GM21825 (cell line): ENCODE data around the gene SEMA3C.

ENCODE experiments used
- ATAC-seq: cut with Tn5 transposase; IDR thresholded peaks from one replicate; pipeline ENCODE4 v1.9.1; 2021; ENCODE audit warnings: mild to moderate bottlenecking, moderate library complexity; ENCODE audit not compliant: unreplicated experiment

The SEMA3C gene

DNA sequence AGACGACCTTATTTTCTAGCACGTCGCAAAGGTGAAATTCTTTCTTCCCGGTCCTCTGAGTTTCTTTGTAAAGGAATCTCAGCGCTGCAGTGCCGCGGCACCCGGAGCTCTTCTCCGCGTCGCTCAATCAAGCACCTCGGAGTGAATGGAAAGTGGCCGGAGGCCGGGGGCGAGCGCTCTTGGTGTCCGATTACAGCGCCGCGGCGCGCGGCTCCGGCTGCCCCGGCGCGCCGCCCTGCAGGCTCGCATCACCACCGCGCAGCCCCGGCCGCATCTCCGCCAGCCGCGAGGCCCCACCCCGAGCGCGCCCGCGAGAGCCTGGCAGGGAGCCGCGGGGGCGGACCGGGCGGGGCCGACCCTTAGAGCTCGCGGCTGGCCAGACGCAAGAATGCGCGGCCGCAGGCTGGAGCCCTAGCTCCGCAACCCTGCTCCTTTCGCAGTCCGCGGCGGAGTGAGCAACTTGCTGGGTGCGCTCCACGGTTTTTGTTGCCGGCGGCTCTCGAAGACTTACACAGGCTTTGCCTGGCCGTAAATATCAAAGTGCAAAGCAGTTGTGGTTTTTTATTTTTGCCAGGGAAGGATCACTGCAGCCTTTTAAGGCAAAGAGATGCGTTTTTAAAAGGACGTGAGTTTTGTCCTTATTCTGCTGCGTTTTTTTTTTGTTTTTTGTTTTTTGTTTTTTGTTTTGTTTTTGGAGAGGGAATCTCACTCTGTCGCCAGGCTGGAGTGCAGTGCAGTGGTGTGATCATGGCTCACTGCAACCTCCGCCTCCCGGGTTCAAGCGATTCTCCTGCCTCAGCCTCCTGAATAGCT lies at the start of gene SEMA3C:
SEMA3C (minus strand) TSS at position 143 of the 813 bp plus-strand sequence. CDS start 2,270 bp downstream, outside the sequence.
- peak; percentile 67 for ATAC-seq

DNA sequence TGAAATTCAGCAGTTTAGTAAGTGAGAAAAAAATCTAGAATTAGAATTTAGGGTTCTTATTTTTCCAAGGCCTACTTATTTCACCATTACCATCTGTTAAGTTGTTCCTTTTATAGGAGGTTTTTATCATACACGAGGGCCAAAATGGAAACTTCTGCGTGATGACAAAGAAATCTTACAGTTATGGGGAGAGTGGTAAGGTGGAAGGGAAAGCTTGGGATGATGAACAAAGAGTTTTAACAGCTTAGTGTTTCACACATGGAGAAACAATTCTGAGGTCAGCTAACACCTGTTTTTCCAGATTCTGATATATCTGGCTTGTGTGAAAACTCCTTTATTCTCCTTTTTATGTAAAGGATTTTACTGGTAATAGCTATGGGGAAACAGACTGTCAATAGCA lies 49.8 kb upstream of the SEMA3C start:
- no peak for ATAC-seq

DNA sequence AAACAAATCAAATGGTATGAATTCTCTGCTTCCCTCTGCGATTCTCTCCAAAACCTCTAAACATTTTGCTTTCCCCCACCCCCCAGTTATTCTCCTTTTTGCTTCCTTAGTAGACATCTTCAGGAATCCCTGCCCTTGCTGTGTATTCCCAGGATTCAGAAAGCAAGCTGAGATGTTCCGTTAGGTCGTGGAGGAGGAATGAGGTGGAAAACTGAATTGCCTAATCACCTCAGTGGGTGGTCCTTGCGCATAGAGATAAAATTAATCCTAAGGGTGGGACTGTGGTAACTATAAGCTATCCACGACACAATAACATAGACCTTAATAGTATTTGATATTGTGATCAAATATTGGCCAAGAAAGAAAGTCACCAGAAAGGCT lies 49.1 kb upstream of the SEMA3C start:
- no peak for ATAC-seq

DNA sequence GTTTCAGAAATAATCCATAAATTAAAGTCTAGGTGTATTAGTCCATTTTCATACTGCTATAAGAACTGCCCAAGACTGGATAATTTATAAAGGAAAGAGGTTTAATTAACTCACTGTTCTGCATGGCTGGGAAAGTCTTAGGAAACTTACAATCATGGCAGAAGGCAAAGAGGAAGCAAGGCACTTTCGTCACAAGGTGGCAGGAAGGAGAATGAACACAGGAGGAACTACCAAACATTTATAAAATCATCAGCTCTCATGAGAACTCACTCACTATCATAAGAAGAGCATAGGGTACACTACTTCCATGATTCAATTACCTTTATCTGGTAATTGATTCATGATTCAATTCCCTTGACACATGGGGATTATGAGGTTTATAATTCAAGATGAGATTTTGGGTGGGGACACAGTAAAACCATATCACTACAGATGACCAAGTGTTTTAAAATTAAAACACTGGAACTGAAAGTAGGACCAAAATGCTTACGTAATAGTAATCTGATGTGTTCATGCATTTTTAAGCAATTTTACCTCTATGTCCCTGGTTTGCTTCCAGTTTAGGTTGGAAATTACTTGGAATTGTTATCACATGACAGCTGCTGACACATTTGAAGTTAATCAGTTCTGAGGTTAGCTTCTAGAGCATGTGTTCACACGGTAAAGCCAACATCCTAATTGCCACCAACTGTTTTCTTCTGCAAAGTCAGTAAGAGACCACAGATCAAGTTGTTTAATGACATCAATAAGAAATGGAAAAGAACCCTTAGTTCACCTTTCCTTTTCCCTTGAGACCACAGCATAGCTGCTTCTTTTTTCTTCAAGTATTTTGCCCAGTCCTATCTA lies 48.4 kb upstream of the SEMA3C start:
- no peak for ATAC-seq

DNA sequence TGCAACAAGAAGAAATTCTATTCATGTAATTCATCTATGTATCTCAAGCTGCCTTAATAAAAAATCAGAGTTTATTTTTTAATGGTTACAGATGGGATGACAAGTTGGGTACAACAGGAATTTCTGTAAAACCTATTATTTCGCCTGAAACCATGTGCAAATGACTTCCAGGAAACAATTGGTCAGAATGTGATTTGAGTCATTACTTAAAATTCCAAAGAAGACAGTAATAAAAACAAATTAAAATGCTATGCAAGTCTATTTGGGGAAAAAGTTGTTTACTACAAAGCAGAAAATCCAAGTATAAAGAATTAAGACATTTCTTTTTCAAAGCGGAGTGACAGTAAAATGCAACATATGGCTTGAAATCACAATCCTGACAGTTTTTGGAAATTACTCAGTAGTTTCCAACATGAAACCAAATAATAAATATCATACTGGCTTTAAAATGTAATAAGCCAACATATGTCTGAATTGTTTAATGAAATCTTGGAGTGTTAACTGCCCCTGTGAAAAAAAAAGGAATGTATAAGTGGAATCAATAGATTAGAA lies 41.5 kb upstream of the SEMA3C start:
- ATAC-seq: no peak

DNA sequence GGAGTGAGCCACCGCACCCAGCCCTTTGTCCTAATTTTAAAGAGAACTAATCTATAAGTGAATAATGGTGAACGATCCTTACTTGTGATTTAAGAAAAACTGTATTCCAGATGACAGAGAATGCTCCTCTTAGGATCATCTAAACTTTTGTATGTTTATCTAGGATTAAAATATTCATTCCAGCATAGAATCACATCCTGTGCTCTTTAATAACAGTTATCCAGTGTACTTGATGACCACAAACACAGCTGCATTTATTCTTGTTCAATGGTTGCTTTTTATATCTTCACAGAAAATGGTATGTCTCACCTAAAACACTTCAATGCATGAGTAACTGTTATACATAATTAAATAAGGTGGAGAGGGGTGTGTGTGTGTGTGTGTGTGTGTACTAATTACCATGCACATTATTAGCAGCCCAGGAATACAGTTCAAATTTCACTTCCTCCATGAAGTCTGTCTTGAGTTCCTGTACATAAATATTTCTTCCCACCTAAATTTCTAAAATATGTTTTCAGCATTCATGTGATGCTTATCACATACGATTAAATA lies 38.5 kb upstream of the SEMA3C start:
- ATAC-seq: no peak

DNA sequence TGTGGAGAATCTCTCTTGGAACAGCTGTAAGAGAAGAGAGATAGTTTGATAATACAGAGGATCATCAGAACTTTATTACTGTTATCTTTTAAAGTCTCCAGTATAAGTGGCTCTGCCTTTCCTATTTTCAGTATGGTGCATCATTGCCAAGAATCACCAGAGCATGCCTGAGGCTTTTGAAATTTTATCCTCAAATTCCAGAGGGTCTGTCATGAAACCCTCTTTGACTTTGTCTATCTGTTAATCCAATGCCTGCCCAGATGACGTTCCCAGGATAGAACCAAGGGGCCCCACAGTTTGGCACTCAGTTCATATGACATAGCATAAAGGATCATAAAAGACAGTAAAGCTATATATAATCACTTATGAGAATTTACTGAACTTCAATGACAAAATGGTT lies 35.3 kb upstream of the SEMA3C start:
- ATAC-seq: no peak

DNA sequence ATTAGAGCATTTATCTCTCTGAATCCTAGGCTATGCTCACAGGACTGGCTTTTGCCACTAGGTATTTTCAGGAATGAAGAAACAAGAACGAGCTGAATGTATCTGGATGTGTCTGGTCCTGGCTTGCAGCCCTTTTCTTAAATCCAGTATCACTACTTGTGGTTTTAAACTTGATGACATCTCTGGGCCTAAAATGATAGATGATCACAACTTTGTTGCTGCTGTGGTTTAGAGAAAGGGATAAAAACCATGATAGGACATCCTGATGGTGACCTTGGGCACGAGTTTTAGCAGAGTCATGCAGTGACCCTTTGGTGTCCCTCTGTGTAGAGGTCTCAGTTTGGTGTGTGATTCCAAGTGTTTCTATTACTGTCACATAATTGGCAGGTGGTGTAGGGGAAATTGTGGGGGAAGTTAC lies 31.7 kb upstream of the SEMA3C start:
- ATAC-seq: no peak

DNA sequence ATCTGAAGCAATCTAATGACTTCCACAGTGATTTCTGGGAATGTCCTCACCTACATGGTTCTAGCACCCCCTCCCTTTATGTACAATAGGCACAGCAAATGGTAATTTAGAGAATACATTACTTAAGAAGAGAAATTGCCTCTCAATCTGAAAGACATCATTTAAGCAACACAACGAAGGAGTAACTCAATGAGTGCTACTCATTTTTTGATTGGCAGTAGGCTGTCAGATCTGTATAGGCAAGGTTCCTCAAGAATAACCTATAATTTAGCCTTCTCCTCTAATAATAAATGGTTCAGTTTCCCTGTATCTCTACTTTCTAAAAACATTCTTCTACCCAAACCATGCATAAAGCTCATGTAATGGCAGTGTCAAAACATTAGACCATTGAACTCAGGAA lies 30.6 kb upstream of the SEMA3C start:
- no peak for ATAC-seq

DNA sequence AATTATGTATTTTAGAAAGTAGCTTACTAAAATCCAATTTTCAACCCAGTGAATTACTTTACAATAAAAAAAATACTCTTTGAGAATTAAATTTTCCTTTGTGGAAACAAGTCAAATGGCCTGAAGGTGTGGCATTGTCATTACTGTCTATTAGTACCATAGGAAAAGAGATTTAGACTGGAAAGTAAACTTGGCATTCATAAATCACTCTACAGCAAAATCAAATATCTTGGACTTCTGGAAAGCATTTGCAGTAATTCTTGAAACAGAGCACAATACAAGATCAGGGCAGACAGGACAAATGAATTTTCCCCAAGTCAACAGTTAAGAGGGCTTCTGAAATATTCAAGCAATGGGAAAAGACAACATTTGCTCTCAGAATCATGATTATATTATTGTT lies 28.0 kb upstream of the SEMA3C start:
- ATAC-seq: no peak

DNA sequence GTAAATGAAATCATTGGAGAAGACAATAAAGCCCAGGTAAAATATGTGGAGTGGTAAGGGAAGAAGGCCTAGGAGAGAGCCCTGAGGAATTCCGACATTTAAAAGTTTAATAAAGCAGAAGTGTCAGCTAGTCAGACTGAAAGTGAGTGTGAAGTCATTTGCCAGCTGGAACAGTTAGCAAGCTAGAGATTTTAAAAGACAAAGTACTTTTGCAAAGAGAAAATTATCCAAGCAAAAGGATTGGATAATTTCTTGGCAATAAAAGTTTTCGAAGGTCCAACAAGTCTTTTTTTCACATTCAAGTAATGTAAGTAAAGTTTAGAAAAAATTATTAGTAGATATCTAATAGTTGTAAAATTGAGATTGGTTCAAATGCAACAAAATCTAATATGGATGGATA lies 27.1 kb upstream of the SEMA3C start:
- ATAC-seq: no peak

DNA sequence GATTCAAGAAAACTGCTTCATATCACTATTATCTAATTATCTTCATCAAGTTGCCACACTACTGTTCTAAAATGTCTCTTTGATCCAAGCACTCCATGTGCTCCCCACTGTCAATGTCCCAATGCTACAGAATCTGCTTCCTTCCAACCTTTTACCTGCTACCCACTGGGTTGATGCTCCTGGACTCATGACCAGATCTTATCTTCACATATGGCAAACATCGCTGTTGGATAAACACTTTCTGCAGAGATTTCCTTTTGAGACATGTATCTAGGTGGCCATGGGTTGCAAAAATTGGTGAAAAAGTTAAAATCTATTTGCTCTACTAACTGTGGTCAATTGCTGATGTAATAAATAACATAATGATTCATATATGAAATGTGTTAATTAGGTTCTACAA lies 24.5 kb upstream of the SEMA3C start:
- no peak for ATAC-seq

DNA sequence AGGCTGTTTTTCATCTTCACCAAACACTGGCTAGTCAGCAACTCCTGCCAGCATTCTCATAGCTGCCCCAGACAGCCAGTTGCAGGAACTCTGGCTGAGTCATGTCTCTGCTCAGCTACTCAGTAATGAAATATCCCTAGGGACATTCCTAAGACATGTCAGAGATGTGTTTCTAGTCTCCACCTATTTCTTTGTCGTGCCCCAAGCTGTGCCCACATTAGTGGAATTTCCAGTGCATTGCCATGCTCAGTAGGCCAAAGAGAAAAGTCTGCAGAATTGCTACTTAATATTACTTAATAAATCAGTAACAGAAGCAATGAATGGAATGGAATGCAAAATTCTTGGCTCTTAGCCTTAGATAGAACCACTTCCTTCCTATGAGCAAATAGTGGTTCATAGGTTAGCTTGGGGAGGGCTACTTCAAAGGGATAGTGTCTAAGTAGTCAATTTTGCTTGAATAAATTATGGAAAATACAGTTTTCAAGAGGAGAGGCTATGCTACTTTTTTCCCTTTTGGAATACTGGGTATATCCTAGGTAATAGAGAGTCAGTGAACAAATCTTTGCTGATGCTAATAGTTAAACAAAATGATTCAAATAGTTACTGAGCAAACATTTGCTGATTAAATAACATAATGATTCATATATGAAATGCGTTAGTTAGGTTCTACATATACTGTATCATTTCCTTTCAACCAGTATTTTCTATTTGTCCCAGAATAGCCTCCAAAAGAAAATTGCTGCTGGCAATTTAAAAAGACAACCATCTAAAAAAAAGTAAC lies 23.6 kb upstream of the SEMA3C start:
- no peak for ATAC-seq

DNA sequence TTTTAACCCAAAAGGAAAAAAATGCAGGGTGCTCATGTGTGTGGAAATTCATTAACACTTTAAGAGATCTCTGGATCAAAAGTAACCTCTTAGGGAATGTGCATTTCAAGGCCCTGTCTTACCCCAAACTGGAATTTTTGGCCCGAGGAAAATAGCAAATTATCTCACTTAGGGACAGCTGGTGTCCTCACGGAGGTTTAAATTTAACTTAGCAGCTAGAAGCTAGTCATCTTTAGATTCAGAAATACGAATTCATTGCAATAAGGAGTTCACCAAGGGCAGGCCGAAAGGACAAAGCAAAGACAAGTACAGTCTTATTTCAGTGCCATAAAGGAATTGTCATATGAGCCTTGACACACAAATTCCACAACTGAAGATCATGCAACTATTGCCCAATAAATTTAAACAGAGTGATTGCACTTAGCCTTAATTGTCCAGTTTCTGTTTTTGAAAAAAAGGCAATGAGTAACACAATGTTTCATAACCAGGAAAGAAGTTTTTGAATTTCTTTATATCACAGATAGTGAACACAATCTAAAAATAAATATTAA lies 22.4 kb upstream of the SEMA3C start:
- no peak for ATAC-seq

DNA sequence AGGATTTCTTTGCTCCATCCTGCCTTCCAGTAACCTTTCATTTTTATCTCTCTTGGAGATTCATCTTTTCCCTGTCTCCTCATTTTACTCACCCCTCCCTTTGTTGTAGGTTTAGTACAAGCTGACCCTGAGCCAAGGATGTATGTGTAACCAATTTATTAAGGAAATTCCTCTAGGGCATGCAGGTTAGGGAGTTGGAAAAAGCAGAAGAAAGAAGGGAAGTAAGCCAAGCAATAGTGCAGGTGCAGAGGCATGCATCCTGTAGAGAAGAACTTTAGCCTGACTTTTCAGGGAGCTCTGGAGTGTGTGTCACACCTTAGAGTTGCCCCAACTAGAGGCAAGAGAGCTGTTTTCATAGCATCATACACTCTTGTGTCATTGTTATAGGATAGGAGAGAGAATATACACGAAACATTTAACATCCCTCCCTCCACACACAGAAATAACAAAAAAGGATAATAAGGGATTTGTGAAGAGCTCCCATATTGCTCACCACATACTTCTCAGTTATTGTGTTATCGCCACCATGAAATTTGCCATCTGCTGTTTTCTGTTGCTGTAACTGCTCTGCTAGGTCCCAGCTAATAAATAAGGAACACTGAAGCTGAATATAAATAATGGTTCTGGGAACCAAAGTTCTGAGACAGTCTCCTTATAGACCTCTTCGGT lies 21.8 kb upstream of the SEMA3C start:
- ATAC-seq: no peak

DNA sequence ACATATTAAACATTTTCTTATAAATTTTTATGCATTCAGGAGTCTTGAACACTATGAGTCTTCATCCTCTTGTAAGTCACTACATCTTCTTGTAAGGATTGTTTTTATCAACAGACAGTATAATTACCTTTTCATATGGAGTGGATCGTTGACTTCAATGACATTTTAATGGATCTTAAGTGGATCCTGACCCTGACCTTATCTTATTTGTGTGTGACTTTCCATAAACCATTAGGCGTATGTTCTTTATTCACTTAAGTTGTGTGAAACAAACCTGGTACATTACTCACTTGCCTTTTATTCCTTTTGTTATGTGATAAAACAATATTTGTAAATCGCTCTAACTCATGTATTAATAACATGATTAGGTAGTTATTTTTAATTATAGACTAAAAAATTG lies 18.5 kb upstream of the SEMA3C start:
- ATAC-seq: no peak

DNA sequence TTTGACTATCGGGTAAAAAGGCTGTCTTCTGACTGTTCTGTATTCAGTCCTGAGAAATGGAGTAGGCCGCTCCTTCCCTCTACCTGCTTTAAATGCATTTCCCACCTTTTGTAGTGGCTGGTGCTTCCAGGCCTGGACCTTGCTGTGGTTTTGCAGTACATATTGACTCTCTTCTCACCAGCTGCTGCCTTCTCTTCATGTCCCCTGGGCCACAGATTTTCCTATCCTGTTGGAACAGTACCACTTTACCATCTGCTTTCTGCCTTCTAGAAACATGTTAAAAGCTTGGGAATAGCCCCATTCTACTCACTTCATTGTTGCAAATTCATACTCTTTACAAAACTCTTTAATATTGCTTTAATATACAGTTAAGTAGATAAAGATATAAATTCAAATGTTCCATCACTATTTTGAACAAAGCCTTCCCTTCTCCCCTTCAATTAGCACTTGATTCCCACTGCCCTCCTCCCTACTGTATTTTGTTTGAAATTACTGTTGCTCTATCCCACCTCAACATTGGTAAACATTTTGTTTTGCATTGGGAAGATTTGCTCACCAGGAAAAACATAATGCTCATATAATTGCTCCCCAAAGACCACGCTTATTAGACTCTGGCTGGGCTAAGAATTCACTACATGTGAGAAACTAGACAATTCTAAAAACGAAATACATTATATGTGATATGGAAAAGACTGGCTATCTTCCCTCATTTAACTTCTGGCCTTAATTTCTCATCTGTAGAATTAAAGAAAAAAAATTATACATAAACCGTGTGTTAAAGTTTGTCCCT lies 17.3 kb upstream of the SEMA3C start:
- no peak for ATAC-seq

DNA sequence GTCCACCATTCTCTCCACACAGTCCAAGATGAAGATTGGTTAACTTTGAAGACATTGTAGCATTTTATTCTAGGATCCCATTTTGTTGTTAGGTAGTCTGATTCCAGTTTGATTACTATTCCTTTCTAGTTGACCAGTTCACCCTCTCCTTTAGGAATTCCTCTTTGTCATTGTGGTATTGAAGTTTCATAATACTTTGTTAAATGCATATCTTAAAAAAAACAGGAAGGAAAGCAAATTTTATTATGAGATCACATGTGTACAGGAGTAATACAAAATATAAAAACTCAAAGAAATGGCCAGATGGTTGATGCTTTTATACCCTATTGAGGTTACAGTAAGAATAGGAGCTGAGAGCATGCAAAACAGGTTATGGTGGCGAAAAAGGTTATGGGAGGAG lies 15.5 kb upstream of the SEMA3C start:
- ATAC-seq: no peak

DNA sequence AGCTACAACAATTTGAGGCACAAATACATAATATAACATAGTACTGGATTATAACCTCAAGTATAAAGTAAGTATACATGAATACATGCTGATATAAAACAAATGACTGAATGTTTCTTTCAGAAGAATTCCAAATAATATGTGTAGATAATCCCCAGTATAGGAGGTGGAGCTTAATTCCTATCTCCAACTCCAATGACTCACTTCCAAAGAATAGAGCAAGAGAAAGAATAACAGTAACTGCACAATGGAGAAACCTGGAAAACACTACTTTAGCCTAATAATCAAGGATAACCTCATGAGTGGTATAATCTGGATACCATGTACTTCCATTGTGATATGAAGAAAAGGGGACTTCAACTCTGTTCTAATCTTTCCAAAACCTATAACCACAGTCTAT lies 13.7 kb upstream of the SEMA3C start:
- ATAC-seq: no peak
